NB4 (cell line): ENCODE results near the gene OR8D1.
A peak's percentile ranks its signal among the peaks of the same experiment; 100 is the strongest.

Source experiments
- DNase-seq: peaks from one replicate; pipeline ENCODE4 v3.0.0; 2010; ENCODE audit warnings: low read depth
- H3K4me3 ChIP-seq: one replicate; pipeline ENCODE4 v1.5.1; 2011; ENCODE audit warnings: mild to moderate bottlenecking, low read depth, low read length, moderate library complexity
- MAX ChIP-seq: IDR thresholded peaks from 2 replicates; pipeline ENCODE4 v1.6.1; 2011; ENCODE audit warnings: low read depth, low read length
- MYC ChIP-seq: IDR thresholded peaks from 2 replicates; pipeline ENCODE4 v1.6.1; 2011; ENCODE audit warnings: low read depth, low read length
- POLR2A ChIP-seq: IDR thresholded peaks from 2 replicates; pipeline ENCODE4 v1.6.1; 2011; ENCODE audit warnings: mild to moderate bottlenecking; ENCODE audit not compliant: insufficient read length; ENCODE audit errors: extremely low read depth
- TF ChIP-seq, protein P1 (sequence below): IDR thresholded peaks from one replicate; pipeline ENCODE4 v1.5.1; 2012; ENCODE audit warnings: low read depth, low read length

OR8D1 gene

DNA sequence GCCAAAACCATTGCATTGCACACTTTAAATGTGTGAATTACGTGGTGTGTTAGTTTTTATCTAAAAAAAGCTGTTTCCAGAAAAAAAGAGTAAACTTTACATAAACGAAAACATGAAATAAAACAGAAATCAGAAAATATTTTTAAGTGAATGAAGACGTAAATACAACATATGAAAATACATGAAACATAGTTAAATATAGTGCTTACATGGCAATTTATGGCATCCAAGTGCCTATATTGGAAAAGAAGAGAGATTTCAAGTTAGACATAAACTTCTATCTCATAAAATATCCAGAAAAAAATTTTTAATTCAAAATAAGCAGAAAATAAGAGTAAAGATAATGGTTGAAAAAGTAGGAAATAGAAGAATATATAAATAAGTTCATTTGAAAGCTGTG, 18.1 kb upstream of the OR8D1 start:
- TF ChIP-seq MYC = no peak
- TF ChIP-seq, protein P1, sequence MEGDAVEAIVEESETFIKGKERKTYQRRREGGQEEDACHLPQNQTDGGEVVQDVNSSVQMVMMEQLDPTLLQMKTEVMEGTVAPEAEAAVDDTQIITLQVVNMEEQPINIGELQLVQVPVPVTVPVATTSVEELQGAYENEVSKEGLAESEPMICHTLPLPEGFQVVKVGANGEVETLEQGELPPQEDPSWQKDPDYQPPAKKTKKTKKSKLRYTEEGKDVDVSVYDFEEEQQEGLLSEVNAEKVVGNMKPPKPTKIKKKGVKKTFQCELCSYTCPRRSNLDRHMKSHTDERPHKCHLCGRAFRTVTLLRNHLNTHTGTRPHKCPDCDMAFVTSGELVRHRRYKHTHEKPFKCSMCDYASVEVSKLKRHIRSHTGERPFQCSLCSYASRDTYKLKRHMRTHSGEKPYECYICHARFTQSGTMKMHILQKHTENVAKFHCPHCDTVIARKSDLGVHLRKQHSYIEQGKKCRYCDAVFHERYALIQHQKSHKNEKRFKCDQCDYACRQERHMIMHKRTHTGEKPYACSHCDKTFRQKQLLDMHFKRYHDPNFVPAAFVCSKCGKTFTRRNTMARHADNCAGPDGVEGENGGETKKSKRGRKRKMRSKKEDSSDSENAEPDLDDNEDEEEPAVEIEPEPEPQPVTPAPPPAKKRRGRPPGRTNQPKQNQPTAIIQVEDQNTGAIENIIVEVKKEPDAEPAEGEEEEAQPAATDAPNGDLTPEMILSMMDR = no peak
- no peak for TF ChIP-seq MAX
- no peak for TF ChIP-seq POLR2A
- DNase-seq = no peak
- H3K4me3 ChIP-seq = no peak overlapping the region

DNA sequence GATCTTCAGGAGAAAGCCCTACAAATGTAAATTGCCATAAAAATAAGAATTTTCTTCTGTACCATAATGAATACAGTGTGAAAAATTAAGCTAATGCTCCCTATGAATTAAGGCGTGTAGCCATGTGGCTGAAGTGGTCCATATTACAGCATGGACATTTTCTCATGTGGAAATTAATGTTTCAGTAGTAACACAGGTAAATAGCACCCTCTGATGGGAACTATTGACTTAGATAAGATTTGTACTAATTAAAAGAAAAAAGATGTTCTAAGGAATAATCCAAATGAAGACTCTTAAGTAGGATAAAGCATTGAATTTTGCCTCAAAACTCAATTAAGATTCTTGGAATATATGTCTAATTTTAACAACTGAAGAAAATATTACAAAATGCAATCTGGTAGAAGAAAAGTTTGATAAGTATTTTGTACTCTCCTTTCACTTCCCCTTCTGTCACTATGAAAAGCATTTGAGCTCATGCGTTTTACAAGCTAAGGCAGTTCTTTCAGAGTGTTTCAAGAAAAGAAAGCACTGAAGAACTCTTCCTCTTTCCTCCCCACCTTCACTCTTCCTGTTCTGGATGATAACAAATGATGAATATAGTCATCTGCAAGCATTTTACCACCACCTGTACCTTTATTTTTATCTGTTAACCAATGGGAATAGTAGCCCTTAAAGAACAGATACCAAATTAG, 16.2 kb upstream of the OR8D1 start:
- no peak for TF ChIP-seq MYC
- H3K4me3 ChIP-seq = no peak overlapping the region
- DNase-seq = peak; percentile 42

GRCh38 chr11:124327775-124328174, 14.0 kb upstream of the OR8D1 start:
- DNase-seq = no peak
- H3K4me3 ChIP-seq = no peak overlapping the region
- TF ChIP-seq MAX = no peak
- TF ChIP-seq, protein P1 = no peak
- TF ChIP-seq MYC = no peak
- no peak for TF ChIP-seq POLR2A

GRCh38 chr11:124322356-124322755, 8.6 kb upstream of the OR8D1 start:
- no peak overlapping the region for H3K4me3 ChIP-seq
- TF ChIP-seq MAX = no peak
- TF ChIP-seq, protein P1 = no peak
- no peak for TF ChIP-seq POLR2A
- no peak for DNase-seq

DNA sequence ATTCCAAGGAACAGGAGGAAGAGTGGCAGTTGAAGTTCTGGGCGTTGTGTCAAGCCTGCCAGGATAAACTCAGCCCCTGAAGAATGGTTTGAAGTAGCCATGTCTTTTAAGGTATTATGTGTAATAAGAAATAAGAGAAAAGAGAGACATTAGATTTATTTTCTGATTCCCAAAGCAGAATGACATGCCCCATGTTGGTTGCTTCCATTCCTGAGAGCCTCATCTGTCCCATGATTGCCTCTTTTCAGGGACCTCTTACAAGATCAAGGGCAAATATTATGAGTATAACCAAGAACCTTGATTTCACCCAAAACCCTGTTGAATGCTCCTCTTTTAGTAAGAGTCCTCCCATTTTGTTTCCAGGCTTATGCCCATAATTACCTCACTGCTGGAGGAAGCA, 6.3 kb upstream of the OR8D1 start, which contains the start of gene OR8D2:
TSS of gene OR8D2 (minus strand) at position 101 of the 400 bp plus-strand sequence. CDS start at position 101, 0 bp downstream.
- DNase-seq = no peak
- no peak within 1 kb of the TSS for H3K4me3 ChIP-seq
- no peak for TF ChIP-seq MYC
- TF ChIP-seq POLR2A = no peak
- TF ChIP-seq, protein P1 = no peak

DNA sequence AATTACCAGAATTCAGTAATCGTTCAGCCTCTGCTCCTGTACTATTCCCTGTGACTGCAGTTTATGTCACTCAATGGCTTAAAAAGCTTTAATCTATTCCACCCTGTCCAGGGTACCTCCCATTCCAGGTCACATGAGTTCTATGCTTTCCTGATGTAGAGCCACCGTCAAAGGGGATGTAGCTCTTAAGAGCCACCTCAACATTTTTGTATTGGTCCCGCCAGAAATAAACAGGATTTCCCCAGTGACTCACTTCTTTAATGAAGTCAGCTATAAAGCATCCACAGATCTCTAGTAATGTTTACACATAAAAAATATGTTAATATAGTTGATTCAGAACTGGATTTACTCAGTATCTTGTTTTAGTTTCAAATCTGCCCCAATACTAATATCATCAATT, 1.3 kb upstream of the OR8D1 start:
- no peak for DNase-seq
- TF ChIP-seq MAX (no peak), POLR2A (no peak)
- TF ChIP-seq, protein P1 = no peak
- no peak overlapping the region for H3K4me3 ChIP-seq
